HUES64 (cell line): ENCODE measurements around the gene RGSL1.
A peak's percentile ranks its signal among the peaks of the same experiment; 100 is the strongest.

Experiments used
- H3K27ac ChIP-seq: 2 replicates; pipeline ENCODE4 v1.7.0; 2013; ENCODE audit warnings: low read depth, low read length, inconsistent platforms
- H3K27me3 ChIP-seq: 2 replicates; pipeline ENCODE4 v1.6.1; 2013; ENCODE audit warnings: mild to moderate bottlenecking, low read length; ENCODE audit not compliant: insufficient read depth
- H3K36me3 ChIP-seq: 2 replicates; pipeline ENCODE4 v1.6.1; 2013; ENCODE audit warnings: mild to moderate bottlenecking, low read length; ENCODE audit not compliant: insufficient read depth
- H3K4me1 ChIP-seq: 2 replicates; pipeline ENCODE4 v1.6.1; 2013; ENCODE audit warnings: mild to moderate bottlenecking, low read length, moderate library complexity; ENCODE audit not compliant: insufficient read depth
- H3K4me3 ChIP-seq: 2 replicates; pipeline ENCODE4 v1.5.1; 2013; ENCODE audit warnings: mild to moderate bottlenecking, low read length, moderate library complexity
- H3K9ac ChIP-seq: 2 replicates; pipeline ENCODE4 v1.6.1; 2013; ENCODE audit warnings: mild to moderate bottlenecking, low read depth, low read length
- H3K9me3 ChIP-seq: 2 replicates; pipeline ENCODE4 v1.6.1; 2013; ENCODE audit warnings: low read depth, low read length; ENCODE audit not compliant: insufficient read depth
- WGBS: fragments of 150-250, 120-280 bp; methylation state at CpG from one replicate; pipeline ENCODE4 v1.1.7; 2013; ENCODE audit warnings: missing lambda C conversion rate; 5-methylcytosine and 5-hydroxymethylcytosine counted together

Gene RGSL1

GRCh38 chr1:182601913-182602312 lies 152.0 kb downstream of the RGSL1 start:
- Histone ChIP-seq H3K4me1 (peaks cover 26% of the 10 kb centered on the region), H3K36me3 (peaks cover 27% of the 10 kb centered on the region), H3K4me3 (no peak overlapping the region), H3K9me3 (no peaks in the 10 kb centered on the region), H3K27ac (no peak overlapping the region), H3K27me3 (peaks cover 34% of the 10 kb centered on the region), H3K9ac (no peak overlapping the region)
- 64% methylated on average over 4 of the region's 4 CpGs for WGBS

DNA sequence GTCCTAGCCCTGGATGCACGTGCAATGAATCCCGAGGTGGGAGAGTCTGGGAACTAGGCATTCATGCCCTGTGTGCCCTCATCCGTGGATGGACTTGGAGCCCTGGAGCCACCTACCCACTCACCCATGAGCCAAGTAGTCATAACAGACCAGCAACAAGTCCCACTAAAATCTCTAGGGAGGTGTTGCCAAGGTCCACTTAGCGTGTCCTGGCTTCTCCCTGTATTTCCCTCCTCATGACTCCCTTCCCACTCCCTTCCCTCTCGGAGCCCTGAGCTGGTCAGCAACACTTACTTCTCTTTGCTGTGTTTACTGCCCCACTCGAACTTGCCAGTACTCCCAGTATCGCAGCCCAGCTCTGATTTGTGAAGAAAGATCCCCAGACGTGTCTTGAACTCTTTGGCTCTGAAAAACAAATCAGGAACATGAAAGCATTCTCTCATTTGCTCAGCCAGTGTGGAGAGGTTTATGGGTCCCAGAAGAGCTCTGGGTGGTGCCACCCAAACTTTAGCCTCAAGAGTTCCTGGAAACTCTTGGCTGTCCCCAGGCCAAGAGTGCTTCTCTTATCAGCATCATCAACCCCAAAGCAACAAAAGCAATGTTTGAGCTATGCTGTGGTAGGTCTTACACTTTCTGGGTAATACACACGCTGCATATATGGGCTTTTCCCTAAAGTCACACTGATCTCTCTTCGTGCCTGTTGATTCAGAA lies 153.1 kb downstream of the RGSL1 start:
- Histone ChIP-seq H3K9ac (no peak overlapping the region), H3K4me1 (peaks cover 26% of the 10 kb centered on the region), H3K27ac (no peak overlapping the region), H3K27me3 (peaks cover 36% of the 10 kb centered on the region), H3K9me3 (no peaks in the 10 kb centered on the region), H3K36me3 (peaks cover 27% of the 10 kb centered on the region), H3K4me3 (peak overlapping the region; percentile 64)
- 84% methylated on average over 10 of the region's 10 CpGs for WGBS

- Histone ChIP-seq H3K4me1 (peaks cover 26% of the 10 kb centered on the region), H3K9me3 (no peaks in the 10 kb centered on the region), H3K9ac (peak overlapping the region; percentile 66), H3K27ac (no peak overlapping the region), H3K27me3 (peaks cover 38% of the 10 kb centered on the region), H3K36me3 (peaks cover 24% of the 10 kb centered on the region), H3K4me3 (peak overlapping the region; percentile 64)
- WGBS: 24% methylated on average over 12 of the region's 12 CpGs
Measured at GRCh38 chr1:182603646-182604174, 153.8 kb downstream of the RGSL1 start.

GRCh38 chr1:182604175-182605164 lies 154.5 kb downstream of the RGSL1 start, which contains the start of gene RGS16:
Gene RGS16, minus strand, starts transcription at chr1:182604389. Its CDS starts 130 bp downstream, at chr1:182604259.
- no peaks in the 10 kb centered on the region for H3K9me3 ChIP-seq
- WGBS: 11% methylated on average over 44 of the region's 44 CpGs
- H3K27me3 ChIP-seq: peaks cover 38% of the 10 kb centered on the region
- no peak within 1 kb of the TSS for H3K27ac ChIP-seq
- H3K4me3 ChIP-seq: peak within 1 kb of the TSS; percentile 64
- peaks cover 26% of the 10 kb centered on the region for H3K4me1 ChIP-seq
- H3K9ac ChIP-seq: peak within 1 kb of the TSS; percentile 70
- peaks cover 23% of the 10 kb centered on the region for H3K36me3 ChIP-seq

GRCh38 chr1:182607566-182607965 lies 157.6 kb downstream of the RGSL1 start:
- WGBS: 79% methylated on average over 1 of the region's 1 CpG

GRCh38 chr1:182608236-182608635 lies 158.3 kb downstream of the RGSL1 start:
- Histone ChIP-seq H3K4me1 (peaks cover 31% of the 10 kb centered on the region), H3K9me3 (no peaks in the 10 kb centered on the region), H3K36me3 (no peaks in the 10 kb centered on the region), H3K27me3 (peaks cover 56% of the 10 kb centered on the region), H3K4me3 (no peak overlapping the region), H3K27ac (no peak overlapping the region), H3K9ac (no peak overlapping the region)
- WGBS: 87% methylated on average over 1 of the region's 2 CpGs

More at GRCh38 chr1:182607566-182607965, 157.6 kb downstream of the RGSL1 start:
- H3K9me3 ChIP-seq: no peaks in the 10 kb centered on the region
- peaks cover 28% of the 10 kb centered on the region for H3K4me1 ChIP-seq
- H3K4me3 ChIP-seq: no peak overlapping the region
- peaks cover 56% of the 10 kb centered on the region for H3K27me3 ChIP-seq
- H3K27ac ChIP-seq: no peak overlapping the region
- H3K36me3 ChIP-seq: no peaks in the 10 kb centered on the region
- no peak overlapping the region for H3K9ac ChIP-seq

DNA sequence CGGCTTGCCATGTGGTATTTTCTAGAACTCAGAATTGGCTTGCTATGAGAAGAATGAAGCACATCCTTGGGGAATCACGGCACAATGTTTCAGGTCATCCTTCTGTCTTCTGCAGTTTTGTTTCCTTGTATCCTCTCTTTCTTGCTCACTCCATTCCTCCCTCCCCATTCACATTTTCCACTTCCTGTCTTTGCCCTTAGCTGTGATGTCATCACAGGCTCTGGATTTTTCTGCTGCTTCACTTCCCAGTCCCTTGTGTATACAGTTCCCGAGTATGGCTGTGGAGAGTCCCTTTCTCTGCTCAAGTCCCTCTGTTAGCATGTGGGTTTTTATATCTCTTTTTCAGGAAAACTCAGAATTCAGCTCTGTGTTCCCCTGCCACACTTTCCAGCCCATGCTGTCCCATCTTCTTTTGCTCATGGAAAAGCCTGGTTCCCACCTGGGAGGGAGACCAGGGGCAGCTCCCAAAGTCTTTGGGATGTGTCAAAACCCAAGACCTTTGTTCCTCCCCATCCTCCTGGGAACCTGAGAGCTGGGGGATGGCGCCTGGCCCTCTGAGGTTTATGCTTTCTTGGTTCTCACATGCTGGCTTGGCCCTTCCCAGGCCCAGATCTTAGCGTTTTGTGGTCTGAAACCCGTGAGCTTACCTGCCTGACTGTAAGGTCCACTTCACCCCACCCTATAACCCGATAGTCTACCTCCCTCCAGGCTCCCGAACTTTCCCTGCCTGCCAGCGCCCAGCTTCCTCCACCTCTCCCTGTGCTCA lies 159.1 kb downstream of the RGSL1 start:
- Histone ChIP-seq H3K36me3 (no peaks in the 10 kb centered on the region), H3K9ac (no peak overlapping the region), H3K27ac (no peak overlapping the region), H3K4me3 (no peak overlapping the region), H3K27me3 (peaks cover 56% of the 10 kb centered on the region), H3K4me1 (peaks cover 31% of the 10 kb centered on the region), H3K9me3 (no peaks in the 10 kb centered on the region)
- WGBS: 89% methylated on average over 9 of the region's 9 CpGs
